Choroid plexus epithelial cell (primary cell): ENCODE results near the gene LRRC25.

ENCODE experiments used
- DNase-seq: peaks from one replicate; pipeline ENCODE4 v3.0.0-alpha.2; 2010; ENCODE audit warnings: low read depth
- H3K4me3 ChIP-seq: 2 replicates; pipeline ENCODE4 v1.5.1; 2011; ENCODE audit warnings: low read depth, mild to moderate bottlenecking, control low read depth, low read length, moderate library complexity
- CTCF ChIP-seq: conservative IDR thresholded peaks from 2 replicates; pipeline ENCODE4 v1.5.1; 2011; ENCODE audit warnings: low read depth, mild to moderate bottlenecking, control low read depth, inconsistent platforms, low read length, moderate library complexity

The LRRC25 gene

GRCh38 chr19:18393836-18394235, 3.6 kb downstream of the LRRC25 start:
- TF ChIP-seq CTCF: no peak
- no peak for DNase-seq
- no peak overlapping the region for H3K4me3 ChIP-seq

GRCh38 chr19:18392926-18393325, 4.5 kb downstream of the LRRC25 start:
- no peak for DNase-seq
- no peak for TF ChIP-seq CTCF
- no peak overlapping the region for H3K4me3 ChIP-seq

DNA sequence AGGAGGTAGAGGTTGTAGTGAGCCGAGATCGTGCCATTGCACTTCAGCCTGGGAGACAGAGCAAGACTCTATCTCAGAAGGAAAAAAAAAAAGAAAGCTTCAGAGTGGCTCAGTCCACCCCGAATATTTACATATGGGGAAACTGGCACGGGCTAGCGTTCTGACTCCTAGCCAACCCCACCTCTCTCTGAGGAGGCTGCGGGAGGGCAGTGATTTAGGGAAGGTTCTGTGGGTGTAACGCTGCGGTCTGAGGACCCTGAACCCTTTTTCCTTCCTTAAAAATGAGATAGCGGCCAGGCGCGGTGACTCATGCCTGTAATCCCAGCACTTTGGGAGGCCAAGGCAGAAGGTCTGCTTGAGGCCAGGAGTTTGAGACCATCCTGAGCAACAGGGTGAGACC, 5.0 kb downstream of the LRRC25 start:
- no peak for TF ChIP-seq CTCF
- no peak for DNase-seq
- no peak overlapping the region for H3K4me3 ChIP-seq

DNA sequence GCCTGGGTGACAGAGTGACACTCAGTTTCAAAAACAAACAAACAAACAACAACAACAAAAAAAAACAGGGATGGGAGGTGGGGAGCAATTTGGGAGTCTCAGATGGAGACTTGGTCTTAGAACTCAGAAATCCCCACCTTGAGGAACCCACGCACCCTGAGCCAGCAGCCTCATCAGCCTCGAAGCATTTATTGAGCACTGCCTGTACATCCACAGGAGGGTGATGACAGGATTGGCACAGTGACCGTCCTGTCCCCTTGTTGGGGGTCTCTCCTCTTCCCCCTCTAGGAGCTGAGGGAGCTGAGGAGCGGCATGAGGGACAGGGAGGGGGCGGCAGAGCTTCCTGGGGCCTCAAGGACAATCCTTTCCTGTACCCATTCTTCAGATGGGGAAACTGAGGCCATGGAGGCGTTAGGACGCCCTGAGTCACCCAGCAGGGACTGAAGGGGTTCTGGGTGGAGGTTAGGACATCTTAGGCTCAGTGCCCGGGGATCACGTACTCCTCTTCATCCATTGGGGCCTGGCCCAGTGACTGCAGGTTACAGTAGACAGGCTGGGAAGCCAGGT, 5.8 kb downstream of the LRRC25 start:
- no peak for TF ChIP-seq CTCF
- H3K4me3 ChIP-seq: no peak overlapping the region
- DNase-seq: no peak

DNA sequence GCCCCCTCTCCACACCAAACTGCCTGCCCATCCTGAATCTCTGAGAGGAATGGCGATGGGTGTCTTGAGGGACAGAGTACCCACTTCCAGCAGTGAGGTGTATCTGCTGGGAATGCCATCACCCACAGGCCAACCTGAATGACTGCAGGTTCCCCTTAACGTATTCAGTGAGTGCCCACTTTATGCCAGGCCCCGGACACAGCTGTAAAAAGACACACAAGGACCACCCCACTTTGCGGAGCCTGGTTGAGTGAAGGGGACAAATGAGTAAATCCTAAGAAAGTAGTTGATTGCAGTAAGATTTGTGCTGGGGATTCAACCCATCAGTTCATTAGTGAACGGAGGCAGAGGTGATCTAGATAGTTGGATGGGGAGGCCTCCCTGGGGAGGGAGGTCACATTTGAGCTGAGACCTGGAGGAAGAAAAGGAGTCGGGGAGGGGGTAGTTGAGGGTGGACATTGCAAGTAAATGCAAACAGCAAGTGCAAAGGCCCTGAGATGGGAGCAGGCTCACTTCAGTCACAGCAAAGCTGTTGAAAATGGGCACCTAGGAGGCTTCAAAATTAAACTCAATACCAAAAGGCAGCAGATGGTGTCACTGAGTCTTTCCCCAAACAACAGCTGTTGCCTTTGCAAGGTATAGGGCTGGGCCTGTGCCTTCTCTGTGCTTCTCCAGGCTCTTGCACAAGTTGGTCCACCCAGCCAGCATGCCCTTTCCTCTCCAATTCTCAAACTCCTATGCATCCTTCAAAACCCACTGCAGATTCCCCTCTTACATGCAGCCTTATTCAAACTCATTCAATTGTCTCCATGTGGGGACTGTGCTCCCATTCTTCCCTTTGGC, 7.1 kb downstream of the LRRC25 start:
- DNase-seq: peak; percentile 65
- H3K4me3 ChIP-seq: no peak overlapping the region
- no peak for TF ChIP-seq CTCF

DNA sequence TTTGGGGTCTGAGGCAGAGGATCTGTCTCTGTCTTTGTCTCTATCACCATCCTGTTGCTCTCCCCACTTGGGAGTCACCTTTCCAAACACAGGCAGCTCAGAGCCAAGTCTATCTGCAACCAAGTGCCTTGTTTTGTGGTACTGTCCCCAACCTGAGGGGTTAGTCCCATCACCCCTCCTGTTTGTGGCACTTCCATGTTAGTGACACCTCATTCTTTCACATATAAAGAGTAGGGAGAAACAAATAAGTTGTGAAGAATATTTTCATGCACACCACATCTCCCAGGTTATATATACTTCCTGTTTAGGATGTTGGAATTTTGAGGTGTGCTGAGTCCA, 7.7 kb downstream of the LRRC25 start:
- H3K4me3 ChIP-seq: peak overlapping the region; percentile 66
- no peak for DNase-seq
- TF ChIP-seq CTCF: no peak
